ENCODE data around the gene STAG3.
"Not testable (repeated sequence)": the region's sequence is repeated elsewhere in the genome, so short reads cannot be mapped to it uniquely, and the experiment has no call there.

STAG3 gene

GRCh38 chr7:100212631-100213286, 35.0 kb downstream of the STAG3 start:
- no peak for DNase-seq

- no peak for DNase-seq
Observed at GRCh38 chr7:100213672-100214071, 36.0 kb downstream of the STAG3 start.

- not testable (repeated sequence) for DNase-seq
Observed at GRCh38 chr7:100214356-100214755, 36.6 kb downstream of the STAG3 start.

- no peak for DNase-seq
Observed at GRCh38 chr7:100215895-100216294, 38.2 kb downstream of the STAG3 start.

GRCh38 chr7:100217934-100218333, 40.2 kb downstream of the STAG3 start:
- peak; percentile 95 to 97 for DNase-seq

GRCh38 chr7:100219271-100219737, 41.6 kb downstream of the STAG3 start:
- peak; percentile 41 to 52 for DNase-seq

GRCh38 chr7:100219801-100220585, 42.3 kb downstream of the STAG3 start, which contains the start of gene PVRIG:
Gene PVRIG, plus strand, starts transcription at chr7:100219949. Its CDS starts 22 bp downstream, at chr7:100219971.
- DNase-seq, result peak; percentile 46 to 50

DNA sequence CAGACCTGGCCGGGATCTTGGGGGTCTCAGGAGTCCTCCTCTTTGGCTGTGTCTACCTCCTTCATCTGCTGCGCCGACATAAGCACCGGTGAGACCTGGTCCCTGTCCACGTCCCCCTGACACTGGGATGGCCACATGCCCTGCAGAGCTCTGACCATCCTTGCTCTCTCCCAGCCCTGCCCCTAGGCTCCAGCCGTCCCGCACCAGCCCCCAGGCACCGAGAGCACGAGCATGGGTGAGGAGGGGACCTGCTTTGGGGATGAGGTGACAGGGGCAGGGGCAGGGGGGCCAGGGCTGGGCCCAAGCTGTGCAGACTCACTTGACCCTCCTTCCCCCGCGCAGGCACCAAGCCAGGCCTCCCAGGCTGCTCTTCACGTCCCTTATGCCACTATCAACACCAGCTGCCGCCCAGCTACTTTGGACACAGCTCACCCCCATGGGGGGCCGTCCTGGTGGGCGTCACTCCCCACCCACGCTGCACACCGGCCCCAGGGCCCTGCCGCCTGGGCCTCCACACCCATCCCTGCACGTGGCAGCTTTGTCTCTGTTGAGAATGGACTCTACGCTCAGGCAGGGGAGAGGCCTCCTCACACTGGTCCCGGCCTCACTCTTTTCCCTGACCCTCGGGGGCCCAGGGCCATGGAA, 43.0 kb downstream of the STAG3 start:
- DNase-seq, result peak in 1 of 2 experiments; percentile 32

- DNase-seq, result peak; percentile 79 to 84
Observed at GRCh38 chr7:100221231-100221718, 43.6 kb downstream of the STAG3 start.

DNA sequence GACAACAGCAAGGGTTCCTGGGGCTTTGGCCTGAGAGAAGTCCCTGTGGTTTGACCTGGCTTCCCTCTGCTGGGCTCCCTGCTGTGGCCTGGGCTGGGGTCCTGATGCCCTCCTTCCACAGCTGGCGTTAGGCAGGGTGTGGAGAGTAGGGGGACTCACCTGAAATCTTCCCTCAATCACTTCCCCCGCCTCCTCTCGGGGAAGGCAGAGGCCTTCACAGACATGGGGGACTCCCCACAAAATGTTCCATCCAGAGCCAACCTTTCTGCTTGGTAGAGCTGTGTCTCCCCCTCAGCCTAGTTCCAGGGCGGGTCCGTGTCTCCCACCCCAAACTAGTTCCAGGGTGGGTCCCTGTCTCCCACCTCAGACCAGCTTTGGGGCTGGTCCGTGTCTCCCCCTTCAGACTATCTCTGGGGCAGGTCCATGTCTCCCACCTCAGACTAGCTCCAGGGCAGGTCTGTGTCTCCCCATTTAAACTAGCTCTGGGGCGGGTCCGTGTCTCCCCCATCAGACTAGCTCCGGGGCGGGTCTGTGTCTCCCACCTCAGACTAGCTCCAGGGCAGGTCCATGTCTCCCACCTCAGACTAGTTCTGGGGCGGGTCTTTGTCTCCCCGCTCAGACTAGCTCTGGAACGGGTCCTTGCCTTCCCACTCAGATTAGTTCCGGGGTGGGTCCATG, 44.2 kb downstream of the STAG3 start:
- peak; percentile 27 to 35 for DNase-seq

DNA sequence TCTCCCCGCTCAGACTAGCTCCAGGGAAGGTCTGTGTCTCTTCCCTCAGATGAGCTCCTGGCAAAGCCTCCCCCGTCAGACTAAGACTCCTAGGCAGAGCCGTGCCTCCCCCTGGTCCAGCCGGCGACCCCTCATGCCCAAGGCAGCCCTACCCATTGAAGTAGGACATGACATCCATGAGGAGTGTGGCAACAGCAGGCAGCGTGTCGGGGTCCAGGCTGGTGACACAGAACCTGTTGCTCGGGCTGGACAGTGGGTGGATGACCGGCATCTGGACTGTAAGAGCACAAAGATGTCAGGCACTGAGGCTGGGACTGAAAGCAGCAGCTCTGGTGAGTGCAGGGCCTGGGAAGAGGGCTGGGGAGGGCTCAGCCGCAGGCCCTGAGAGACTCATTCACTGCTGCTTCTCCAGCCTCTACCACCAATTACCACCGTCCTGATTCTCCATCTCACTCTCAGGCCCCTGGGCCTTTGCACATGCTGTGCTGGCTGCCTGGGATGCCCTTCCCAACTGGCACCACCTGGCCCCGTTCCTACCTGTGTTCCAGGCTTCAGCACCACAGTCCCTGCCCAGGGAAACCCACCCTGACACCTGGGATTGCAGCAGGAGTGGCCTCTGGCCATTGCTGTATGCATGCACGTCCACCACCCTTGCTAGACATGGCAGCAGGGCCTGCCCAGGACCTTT, 44.9 kb downstream of the STAG3 start:
- no peak for DNase-seq

DNA sequence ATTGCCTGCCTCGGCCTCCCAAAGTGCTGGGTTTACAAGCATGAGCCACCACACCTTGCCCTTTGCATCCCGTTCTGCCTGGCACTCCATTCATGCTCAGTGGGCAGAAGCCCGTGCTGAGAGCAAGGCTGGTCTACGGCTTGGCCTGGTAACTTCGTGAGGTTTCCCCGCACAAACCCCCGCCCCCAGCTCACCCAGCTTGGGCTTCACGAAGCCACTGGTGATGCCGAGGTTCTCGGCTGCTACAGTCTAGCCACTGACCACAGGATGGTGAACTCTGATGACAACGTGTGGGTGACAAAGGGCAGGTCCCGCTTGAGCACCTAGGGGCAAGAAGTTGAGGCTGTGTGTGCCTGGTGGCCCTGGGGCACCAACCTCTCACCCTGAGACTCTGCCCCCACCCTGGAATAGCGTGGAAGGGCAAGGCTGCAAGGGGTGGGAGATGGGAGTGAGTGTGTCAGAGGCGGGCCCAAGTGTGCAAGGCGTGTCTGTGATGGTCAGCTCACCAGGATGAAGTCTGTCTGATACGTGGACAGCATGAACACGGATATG, 45.7 kb downstream of the STAG3 start:
- DNase-seq, result not testable (repeated sequence)

DNA sequence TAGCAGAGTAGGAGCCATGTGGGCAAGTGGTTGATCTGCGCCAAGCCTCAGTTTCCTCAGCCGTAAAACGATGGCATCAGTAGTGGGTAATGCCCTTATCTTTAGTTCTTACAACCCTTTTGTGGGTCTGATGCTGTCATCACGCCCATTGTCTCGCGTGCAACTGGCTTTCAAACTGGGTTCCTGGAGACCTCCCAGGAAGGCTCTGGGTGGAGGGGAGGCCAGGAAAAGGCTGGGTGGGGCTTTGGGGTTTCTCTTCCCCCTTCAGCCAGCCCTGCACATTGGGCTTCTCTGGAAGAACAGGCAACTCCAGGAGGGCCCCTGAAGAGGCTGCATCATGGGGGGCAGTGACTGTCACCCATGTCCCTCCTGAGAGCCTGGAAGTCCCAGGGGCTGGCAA, 47.2 kb downstream of the STAG3 start:
- not testable (repeated sequence) for DNase-seq

DNA sequence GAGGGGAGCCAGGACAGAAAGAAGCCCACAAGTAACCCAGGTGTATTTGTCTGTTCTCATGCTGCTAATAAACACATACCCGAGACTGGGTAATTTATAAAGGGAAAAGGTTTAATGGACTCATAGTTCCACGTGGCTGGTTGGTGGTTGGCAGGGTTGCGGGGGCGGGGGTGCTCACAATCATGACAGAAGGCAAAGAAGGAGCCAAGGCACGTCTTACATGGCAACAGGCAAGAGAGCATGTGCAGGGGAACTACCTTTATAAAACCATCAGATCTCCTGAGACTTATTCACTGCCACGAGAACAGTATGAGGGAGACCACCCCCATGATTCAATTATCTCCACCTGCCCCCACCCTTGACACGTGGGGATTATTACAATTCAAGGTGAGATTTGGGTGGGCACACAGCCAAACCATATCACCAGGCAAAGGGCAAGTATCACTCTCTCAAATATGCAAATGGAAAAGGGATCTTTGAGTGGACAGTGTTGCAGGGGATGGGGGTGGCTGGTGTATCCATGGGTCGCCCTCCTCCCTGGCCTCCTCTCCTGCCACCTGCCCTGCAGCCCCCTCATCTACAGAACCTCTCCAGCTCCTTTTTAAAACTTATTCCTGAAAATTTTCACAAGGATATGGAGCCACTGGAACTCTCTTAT, 57.1 kb downstream of the STAG3 start:
- peak; percentile 58 to 64 for DNase-seq

DNA sequence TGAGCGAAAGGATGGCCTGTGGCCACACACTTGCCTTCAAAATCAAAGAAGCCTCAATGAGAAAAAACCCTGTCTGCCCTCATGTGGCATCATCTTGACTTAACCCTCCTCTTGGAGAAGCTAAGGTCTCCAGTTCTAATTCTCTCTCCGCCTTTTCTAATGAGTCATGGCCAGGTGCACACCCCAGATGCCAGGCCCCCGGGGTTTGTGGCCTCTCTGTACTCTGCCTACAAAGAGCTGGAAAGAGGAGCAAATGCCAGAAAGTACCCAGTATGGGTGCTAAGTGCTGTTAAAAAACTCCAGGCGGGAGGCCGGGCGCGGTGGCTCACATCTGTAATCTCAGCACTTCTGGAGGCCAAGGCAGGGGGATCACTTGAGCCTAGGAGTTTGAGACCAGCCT, 62.3 kb downstream of the STAG3 start:
- DNase-seq, result not testable (repeated sequence)

GRCh38 chr7:100243385-100243784, 65.7 kb downstream of the STAG3 start:
- peak; percentile 52 to 70 for DNase-seq

GRCh38 chr7:100244988-100245605, 67.4 kb downstream of the STAG3 start:
- not testable (repeated sequence) for DNase-seq

DNA sequence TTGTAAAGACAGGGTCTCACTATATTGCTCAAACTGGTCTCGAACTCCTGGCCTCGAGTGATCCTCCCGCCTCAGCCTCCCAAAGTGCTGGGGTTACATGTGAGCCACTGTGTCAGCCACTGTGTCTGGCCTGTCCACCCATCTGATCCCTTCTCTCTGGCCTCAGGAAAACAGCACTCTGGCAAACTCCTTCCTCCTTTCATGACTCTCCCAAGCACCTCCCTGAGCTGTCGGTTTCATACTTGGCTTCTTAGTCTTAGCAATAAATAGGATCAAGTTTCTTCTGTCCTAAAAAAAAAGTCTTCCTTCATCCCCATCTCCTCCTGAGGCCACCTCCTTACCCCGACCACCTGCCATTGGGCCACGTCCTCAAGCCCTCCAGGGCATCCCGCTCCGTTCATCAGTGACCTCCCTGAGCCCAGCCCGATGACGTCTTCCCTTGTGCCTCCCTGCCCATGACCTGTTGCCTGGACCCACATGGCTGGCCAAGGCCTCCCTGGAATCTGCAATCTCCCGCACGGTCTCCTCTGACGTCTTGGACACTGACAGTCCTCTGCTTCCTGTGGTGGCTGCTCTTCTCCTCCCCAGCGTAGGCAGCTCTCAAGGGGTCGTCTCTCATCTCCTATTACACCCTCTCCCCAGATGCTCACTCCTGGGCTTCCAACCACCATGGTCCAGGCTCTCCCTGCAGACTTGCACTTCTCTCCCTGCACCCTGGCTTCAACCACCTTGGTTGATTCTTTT, 68.6 kb downstream of the STAG3 start:
- not testable (repeated sequence) for DNase-seq

DNA sequence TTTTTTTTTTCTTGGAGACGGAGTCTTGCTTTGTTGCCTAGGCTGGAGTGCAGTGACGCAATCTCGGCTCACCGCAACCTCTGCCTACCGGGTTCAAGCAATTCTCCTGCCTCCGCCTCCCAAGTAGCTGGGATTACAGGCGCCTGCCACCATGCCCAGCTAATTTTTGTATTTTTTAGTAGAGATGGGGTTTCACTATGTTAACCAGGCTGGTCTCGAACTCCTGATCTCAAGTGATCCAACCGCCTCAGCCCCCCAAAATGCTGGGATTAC, 69.1 kb downstream of the STAG3 start:
- not testable (repeated sequence) for DNase-seq

DNA sequence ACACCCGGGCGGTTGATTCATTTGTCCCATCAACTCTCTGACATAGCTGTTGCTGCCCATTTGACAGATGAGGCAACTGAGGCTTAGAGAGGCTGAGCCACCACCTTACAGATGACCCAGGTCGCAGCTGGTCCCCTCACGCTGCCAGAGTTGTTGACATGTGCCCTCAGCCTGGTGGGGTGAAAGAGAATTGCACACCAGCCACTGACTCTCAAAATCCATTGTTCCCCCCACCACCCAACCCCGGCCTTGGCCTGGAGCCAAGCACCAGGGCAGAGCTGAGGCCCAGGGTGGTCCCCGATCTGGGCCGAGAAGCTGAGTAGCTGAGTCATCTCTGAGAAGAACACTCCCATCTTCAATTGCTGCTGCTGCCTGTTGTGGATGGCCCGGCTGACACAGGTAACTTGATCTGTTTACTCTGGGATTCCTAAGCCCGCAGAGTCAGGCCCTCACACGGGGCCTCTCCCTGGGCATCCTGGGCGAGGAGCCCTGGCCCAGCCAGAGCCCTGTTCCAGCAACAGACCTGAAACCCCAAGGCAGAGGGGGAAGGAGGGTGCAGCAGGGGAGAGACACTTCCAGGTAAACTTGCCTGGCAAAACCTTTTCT, 69.5 kb downstream of the STAG3 start:
- DNase-seq, result no peak

Measured in activated CD4-positive, alpha-beta T cell treated with anti-CD3 and anti-CD28 coated beads, Interleukin-2, amount 50 U/mL, for 48 hours (primary cell).